ENCODE data around the gene S100A14. TPM values are rescaled to one million over a fixed set of nuclear protein-coding genes. Genes with fewer than 3 reads are reported as not detected.

Gene S100A14
- polyA plus RNA-seq, 1 of the 3 experiments (the other 2 are of a cell fraction), result 0.15 TPM

DNA sequence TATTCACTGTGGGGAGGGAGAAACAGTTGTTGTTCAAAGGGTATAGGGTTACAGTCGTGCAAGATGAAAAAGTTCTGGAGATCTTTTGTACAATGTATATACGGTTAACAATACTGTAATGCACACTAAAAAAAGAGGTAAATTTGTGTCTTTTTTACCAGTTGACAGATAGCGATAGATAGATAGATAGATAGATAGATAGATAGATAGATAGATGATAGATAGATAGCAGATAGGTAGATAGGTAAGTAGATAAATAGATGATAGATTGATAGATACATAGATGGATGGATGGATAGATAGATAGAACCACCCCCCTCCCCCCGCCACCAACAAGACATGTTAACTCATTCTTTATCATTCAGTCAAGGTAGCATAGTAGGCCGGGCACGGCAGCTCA, 13.4 kb downstream of the S100A14 start:
- no peaks in the 10 kb centered on the region for H4K20me1 ChIP-seq (ENCODE audit: insufficient read depth)
- peaks cover 13 to 25% of the 10 kb centered on the region in 2 experiments for H3K36me3 ChIP-seq (replicated peaks in 1 of 2; ENCODE audit: control insufficient read depth in 1 of 2, insufficient read depth in 2 of 2, low read length in 1 of 2)
- no peaks in the 10 kb centered on the region for H3K27me3 ChIP-seq (ENCODE audit: insufficient read depth)
- WGBS (ENCODE audit: low lambda C conversion rate), result 98% methylated on average over 5 of the region's 6 CpGs
- CTCF ChIA-PET, result interaction anchor here (0.8 to 3.8 kb wide), 5 partner anchors 10 to 32 kb away, joined by 3 to 18 read pairs (median 6); partner anchors contain the start of genes S100A14 and S100A16
- no peak overlapping the region for H2AFZ ChIP-seq (ENCODE audit: low read depth)
- POLR2A ChIA-PET, result no interaction called here
- H3K27ac ChIP-seq (ENCODE audit: low read depth in 2 of 2, low read length in 1 of 2), result no peak overlapping the region; a peak in 1 of 4 replicates
- H3K9me3 ChIP-seq, result no peaks in the 10 kb centered on the region
- peaks cover 34% of the 10 kb centered on the region for H3F3A ChIP-seq (replicated peaks; ENCODE audit: insufficient read depth)
- TF ChIP-seq RAD21 (IDR thresholded peaks at IDR 0.05; ENCODE audit: low read length) (no peak), MEF2A (IDR thresholded peaks at IDR 0.05; ENCODE audit: borderline replicate concordance, low read depth) (no peak), GATA2 (CRISPR knock-in tag; IDR thresholded peaks at IDR 0.05) (no peak), NRF1 (IDR thresholded peaks at IDR 0.05; ENCODE audit: low read depth, low read length) (no peak), NFIC (IDR thresholded peaks at IDR 0.05; ENCODE audit: borderline replicate concordance) (no peak)
- TF ChIP-seq, protein P1, sequence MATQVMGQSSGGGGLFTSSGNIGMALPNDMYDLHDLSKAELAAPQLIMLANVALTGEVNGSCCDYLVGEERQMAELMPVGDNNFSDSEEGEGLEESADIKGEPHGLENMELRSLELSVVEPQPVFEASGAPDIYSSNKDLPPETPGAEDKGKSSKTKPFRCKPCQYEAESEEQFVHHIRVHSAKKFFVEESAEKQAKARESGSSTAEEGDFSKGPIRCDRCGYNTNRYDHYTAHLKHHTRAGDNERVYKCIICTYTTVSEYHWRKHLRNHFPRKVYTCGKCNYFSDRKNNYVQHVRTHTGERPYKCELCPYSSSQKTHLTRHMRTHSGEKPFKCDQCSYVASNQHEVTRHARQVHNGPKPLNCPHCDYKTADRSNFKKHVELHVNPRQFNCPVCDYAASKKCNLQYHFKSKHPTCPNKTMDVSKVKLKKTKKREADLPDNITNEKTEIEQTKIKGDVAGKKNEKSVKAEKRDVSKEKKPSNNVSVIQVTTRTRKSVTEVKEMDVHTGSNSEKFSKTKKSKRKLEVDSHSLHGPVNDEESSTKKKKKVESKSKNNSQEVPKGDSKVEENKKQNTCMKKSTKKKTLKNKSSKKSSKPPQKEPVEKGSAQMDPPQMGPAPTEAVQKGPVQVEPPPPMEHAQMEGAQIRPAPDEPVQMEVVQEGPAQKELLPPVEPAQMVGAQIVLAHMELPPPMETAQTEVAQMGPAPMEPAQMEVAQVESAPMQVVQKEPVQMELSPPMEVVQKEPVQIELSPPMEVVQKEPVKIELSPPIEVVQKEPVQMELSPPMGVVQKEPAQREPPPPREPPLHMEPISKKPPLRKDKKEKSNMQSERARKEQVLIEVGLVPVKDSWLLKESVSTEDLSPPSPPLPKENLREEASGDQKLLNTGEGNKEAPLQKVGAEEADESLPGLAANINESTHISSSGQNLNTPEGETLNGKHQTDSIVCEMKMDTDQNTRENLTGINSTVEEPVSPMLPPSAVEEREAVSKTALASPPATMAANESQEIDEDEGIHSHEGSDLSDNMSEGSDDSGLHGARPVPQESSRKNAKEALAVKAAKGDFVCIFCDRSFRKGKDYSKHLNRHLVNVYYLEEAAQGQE (IDR thresholded peaks at IDR 0.05; ENCODE audit: low read depth, low read length), result no peak
- H3K9ac ChIP-seq, result no peak overlapping the region
- H3K79me2 ChIP-seq (ENCODE audit: insufficient read depth), result peaks cover 13% of the 10 kb centered on the region
- H3K9me2 ChIP-seq, result no peaks in the 10 kb centered on the region
- H3K4me3 ChIP-seq (ENCODE audit: low read depth in 2 of 2, low read length in 1 of 2), result no peak overlapping the region
- no peak overlapping the region for H3K4me2 ChIP-seq
- H3K4me1 ChIP-seq (ENCODE audit: control insufficient read depth in 1 of 2, insufficient read depth in 2 of 2, low read depth in 1 of 2, low read length in 1 of 2), result peaks cover 4 to 6% of the 10 kb centered on the region in 2 experiments; a peak in 2 of 4 replicates
- no peak for DNase-seq

- Histone ChIP-seq H3K4me1 (ENCODE audit: control insufficient read depth in 1 of 2, insufficient read depth in 2 of 2, low read depth in 1 of 2, low read length in 1 of 2) (peaks cover 4 to 5% of the 10 kb centered on the region in 2 experiments; a peak in 1 of 4 replicates), H3K4me3 (ENCODE audit: low read depth in 2 of 2, low read length in 1 of 2) (no peak overlapping the region), H4K20me1 (ENCODE audit: insufficient read depth) (no peaks in the 10 kb centered on the region), H3K9ac (no peak overlapping the region), H3F3A (replicated peaks; ENCODE audit: insufficient read depth) (peaks cover 21% of the 10 kb centered on the region), H3K79me2 (ENCODE audit: insufficient read depth) (no peaks in the 10 kb centered on the region), H3K9me2 (no peaks in the 10 kb centered on the region), H2AFZ (ENCODE audit: low read depth) (no peak overlapping the region), H3K9me3 (no peaks in the 10 kb centered on the region), H3K27me3 (ENCODE audit: insufficient read depth) (no peaks in the 10 kb centered on the region), H3K36me3 (replicated peaks in 1 of 2; ENCODE audit: control insufficient read depth in 1 of 2, insufficient read depth in 2 of 2, low read length in 1 of 2) (no peaks in the 10 kb centered on the region), H3K27ac (ENCODE audit: low read depth in 2 of 2, low read length in 1 of 2) (no peak overlapping the region), H3K4me2 (no peak overlapping the region)
- WGBS (ENCODE audit: low lambda C conversion rate), result 85% methylated on average over 7 of the region's 7 CpGs
- CTCF ChIA-PET, result interaction anchor here (1.2 to 1.9 kb wide), 3 partner anchors 18 to 32 kb away, joined by 3 to 7 read pairs (median 5); no protein-coding TSS in a partner anchor
- DNase-seq, result no peak
- POLR2A ChIA-PET, result no interaction called here
- TF ChIP-seq MEF2A (IDR thresholded peaks at IDR 0.05; ENCODE audit: borderline replicate concordance, low read depth) (no peak), GABPA (IDR thresholded peaks at IDR 0.05; ENCODE audit: low read depth) (no peak), POLR2AphosphoS5 (IDR thresholded peaks at IDR 0.05; ENCODE audit: low read depth, low read length) (no peak), CHD2 (IDR thresholded peaks at IDR 0.05; ENCODE audit: low read length, partially characterized antibody) (no peak), NRF1 (IDR thresholded peaks at IDR 0.05; ENCODE audit: low read depth, low read length) (no peak), EZH2phosphoT487 (IDR thresholded peaks at IDR 0.05; ENCODE audit: borderline replicate concordance, low read depth) (no peak)
- TF ChIP-seq, protein P2, sequence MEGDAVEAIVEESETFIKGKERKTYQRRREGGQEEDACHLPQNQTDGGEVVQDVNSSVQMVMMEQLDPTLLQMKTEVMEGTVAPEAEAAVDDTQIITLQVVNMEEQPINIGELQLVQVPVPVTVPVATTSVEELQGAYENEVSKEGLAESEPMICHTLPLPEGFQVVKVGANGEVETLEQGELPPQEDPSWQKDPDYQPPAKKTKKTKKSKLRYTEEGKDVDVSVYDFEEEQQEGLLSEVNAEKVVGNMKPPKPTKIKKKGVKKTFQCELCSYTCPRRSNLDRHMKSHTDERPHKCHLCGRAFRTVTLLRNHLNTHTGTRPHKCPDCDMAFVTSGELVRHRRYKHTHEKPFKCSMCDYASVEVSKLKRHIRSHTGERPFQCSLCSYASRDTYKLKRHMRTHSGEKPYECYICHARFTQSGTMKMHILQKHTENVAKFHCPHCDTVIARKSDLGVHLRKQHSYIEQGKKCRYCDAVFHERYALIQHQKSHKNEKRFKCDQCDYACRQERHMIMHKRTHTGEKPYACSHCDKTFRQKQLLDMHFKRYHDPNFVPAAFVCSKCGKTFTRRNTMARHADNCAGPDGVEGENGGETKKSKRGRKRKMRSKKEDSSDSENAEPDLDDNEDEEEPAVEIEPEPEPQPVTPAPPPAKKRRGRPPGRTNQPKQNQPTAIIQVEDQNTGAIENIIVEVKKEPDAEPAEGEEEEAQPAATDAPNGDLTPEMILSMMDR (IDR thresholded peaks at IDR 0.05), result no peak
- TF ChIP-seq, protein P1 (IDR thresholded peaks at IDR 0.05; ENCODE audit: low read depth, low read length), result no peak
- TF ChIP-seq, protein P3, sequence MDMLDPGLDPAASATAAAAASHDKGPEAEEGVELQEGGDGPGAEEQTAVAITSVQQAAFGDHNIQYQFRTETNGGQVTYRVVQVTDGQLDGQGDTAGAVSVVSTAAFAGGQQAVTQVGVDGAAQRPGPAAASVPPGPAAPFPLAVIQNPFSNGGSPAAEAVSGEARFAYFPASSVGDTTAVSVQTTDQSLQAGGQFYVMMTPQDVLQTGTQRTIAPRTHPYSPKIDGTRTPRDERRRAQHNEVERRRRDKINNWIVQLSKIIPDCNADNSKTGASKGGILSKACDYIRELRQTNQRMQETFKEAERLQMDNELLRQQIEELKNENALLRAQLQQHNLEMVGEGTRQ (IDR thresholded peaks at IDR 0.05; ENCODE audit: borderline replicate concordance, low read depth, low read length), result no peak
- TF ChIP-seq, protein P4, sequence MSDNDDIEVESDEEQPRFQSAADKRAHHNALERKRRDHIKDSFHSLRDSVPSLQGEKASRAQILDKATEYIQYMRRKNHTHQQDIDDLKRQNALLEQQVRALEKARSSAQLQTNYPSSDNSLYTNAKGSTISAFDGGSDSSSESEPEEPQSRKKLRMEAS (IDR thresholded peaks at IDR 0.05; ENCODE audit: low read depth), result no peak
These were observed 16.3 kb downstream of the S100A14 start for GRCh38 chr1:153599847-153600246.

Data from SK-N-SH (cell line).